Measurements from ENCODE around the gene VSIG10.

VSIG10 gene, protein sequence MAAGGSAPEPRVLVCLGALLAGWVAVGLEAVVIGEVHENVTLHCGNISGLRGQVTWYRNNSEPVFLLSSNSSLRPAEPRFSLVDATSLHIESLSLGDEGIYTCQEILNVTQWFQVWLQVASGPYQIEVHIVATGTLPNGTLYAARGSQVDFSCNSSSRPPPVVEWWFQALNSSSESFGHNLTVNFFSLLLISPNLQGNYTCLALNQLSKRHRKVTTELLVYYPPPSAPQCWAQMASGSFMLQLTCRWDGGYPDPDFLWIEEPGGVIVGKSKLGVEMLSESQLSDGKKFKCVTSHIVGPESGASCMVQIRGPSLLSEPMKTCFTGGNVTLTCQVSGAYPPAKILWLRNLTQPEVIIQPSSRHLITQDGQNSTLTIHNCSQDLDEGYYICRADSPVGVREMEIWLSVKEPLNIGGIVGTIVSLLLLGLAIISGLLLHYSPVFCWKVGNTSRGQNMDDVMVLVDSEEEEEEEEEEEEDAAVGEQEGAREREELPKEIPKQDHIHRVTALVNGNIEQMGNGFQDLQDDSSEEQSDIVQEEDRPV

DNA sequence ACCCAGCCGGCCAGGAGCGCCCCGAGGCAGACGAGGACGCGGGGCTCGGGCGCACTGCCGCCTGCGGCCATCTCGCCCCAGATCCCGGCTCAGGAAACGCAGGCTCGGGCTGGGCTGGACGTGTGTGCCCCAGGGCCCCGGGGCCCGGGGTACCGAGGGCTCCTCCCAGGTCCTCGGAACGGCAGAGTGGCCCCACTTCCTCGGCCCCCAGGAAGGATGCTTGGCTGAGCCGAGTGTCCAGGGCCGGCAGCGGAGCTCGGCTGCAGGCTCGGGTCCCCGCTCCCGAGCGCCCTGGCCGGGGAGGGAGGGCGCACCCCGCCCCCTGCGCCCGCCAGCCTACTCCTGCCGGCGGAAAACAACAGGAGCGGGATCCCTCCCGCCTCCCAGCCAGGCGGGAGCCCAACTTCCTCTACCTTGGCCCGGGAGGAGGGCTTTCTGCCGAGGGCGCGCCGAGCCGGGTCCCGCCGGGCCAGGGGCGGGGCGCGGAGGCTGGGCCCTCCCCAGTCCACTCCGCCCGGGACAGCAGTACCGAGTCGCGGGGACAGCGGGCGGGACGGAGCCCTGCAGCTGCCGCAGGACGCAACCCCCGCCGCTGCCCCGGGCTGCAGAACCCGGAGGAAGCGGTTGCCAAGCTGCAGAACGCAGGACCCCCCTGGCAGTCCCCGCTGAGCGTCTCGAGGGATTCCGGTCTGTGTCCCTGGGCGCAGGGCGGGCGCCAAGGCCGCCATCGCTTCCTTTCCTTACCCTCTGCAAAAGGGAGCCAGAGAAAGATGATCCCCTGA, at the start of gene VSIG10:
Gene VSIG10, minus strand, starts transcription at position 411 of the 782 bp plus-strand sequence. Its CDS starts 340 bp downstream, at position 71.
- Histone ChIP-seq H3K9me3 (ENCODE audit: insufficient read depth, low read depth, low read length) (no peaks in the 10 kb centered on the region), H3K27ac (ENCODE audit: low read length) (peak within 1 kb of the TSS; percentile 83), H3K9ac (ENCODE audit: low read depth, low read length) (peak within 1 kb of the TSS; percentile 92), H3K27me3 (ENCODE audit: insufficient read depth, low read length) (no peaks in the 10 kb centered on the region), H3K4me3 (ENCODE audit: low read length) (peak within 1 kb of the TSS; percentile 92), H3K4me1 (ENCODE audit: insufficient read depth, low read length) (peaks cover 13% of the 10 kb centered on the region; the same call in 1 of the 2 replicates), H3K36me3 (ENCODE audit: insufficient read depth, low read depth, low read length) (peaks cover 22% of the 10 kb centered on the region)

DNA sequence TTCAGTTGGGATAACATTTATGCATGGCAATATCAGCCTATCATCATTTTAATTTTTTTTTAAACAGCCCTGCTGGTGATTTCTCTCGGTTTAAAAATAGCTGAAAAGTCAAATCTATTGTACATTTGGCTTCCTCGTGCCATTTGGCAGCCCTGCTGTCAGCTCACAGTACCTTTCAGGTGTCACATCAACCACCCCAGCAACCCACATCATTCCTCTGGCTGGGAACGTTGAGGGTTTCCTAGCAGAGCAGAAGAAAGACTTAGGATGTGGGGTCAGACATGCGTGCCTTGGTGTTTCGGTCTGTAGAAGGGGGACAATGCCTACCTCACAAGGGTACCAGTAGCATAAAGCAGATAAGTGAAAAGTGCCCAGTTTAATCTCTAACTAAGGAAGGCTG, 47.9 kb upstream of the VSIG10 start:
- H3K4me1 ChIP-seq (ENCODE audit: insufficient read depth, low read length), result no peaks in the 10 kb centered on the region
- H3K36me3 ChIP-seq (ENCODE audit: insufficient read depth, low read depth, low read length), result peaks cover 21% of the 10 kb centered on the region
- H3K4me3 ChIP-seq (ENCODE audit: low read length), result no peak overlapping the region
- no peak overlapping the region for H3K27ac ChIP-seq (ENCODE audit: low read length)
- H3K27me3 ChIP-seq (ENCODE audit: insufficient read depth, low read length), result no peaks in the 10 kb centered on the region
- H3K9me3 ChIP-seq (ENCODE audit: insufficient read depth, low read depth, low read length), result no peaks in the 10 kb centered on the region
- no peak overlapping the region for H3K9ac ChIP-seq (ENCODE audit: low read depth, low read length)

DNA sequence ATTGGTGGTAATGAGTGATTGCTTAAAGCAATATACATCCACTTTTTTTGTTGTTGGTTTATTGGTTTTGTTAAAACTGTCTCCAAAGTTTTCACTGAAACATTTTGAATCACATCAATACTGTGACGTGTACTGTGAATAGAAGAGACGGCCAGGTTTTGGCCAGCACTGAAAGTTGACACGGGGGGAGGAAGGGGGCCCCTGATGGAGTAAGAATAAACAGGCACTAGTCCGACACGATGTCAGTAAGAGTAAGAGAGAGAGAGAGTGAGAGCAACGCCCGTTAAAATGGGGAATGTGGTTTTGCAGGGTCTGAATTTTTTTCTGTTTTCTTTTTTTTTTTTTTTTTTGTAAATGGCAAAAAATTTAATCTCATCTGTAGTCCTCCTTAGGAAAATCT, 46.8 kb upstream of the VSIG10 start:
- Histone ChIP-seq H3K36me3 (ENCODE audit: insufficient read depth, low read depth, low read length) (peaks cover 31% of the 10 kb centered on the region), H3K27me3 (ENCODE audit: insufficient read depth, low read length) (no peaks in the 10 kb centered on the region), H3K4me1 (ENCODE audit: insufficient read depth, low read length) (no peaks in the 10 kb centered on the region)

GRCh38 chr12:118148287-118148686, 44.5 kb upstream of the VSIG10 start:
- peaks cover 55% of the 10 kb centered on the region for H3K36me3 ChIP-seq (ENCODE audit: insufficient read depth, low read depth, low read length)
- H3K27ac ChIP-seq (ENCODE audit: low read length), result no peak overlapping the region

More for the DNA sequence above, 46.8 kb upstream of the VSIG10 start:
- no peak overlapping the region for H3K27ac ChIP-seq (ENCODE audit: low read length)
- no peaks in the 10 kb centered on the region for H3K9me3 ChIP-seq (ENCODE audit: insufficient read depth, low read depth, low read length)
- H3K9ac ChIP-seq (ENCODE audit: low read depth, low read length), result no peak overlapping the region
- H3K4me3 ChIP-seq (ENCODE audit: low read length), result no peak overlapping the region

DNA sequence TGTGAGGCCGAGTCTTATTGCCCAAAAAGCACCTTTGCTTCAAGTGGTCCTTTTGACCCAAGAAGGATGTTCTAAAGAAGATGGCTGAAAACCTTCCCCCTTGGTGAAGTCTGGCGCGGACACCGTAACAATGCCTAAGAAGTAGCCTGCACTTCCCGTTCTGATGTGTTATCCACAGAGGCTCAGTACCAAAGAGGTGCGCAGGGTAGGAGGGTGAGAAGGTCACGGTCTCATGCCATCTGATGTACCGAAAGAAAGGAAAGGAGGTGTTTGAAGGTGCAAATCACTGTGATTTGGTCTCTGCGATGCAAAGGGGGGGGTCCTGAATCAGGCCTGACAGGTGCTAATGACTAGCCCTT, 42.0 kb upstream of the VSIG10 start:
- Histone ChIP-seq H3K9me3 (ENCODE audit: insufficient read depth, low read depth, low read length) (no peaks in the 10 kb centered on the region), H3K4me1 (ENCODE audit: insufficient read depth, low read length) (no peaks in the 10 kb centered on the region), H3K4me3 (ENCODE audit: low read length) (no peak overlapping the region), H3K36me3 (ENCODE audit: insufficient read depth, low read depth, low read length) (peaks cover 79% of the 10 kb centered on the region), H3K27me3 (ENCODE audit: insufficient read depth, low read length) (no peaks in the 10 kb centered on the region), H3K9ac (ENCODE audit: low read depth, low read length) (no peak overlapping the region), H3K27ac (ENCODE audit: low read length) (no peak overlapping the region)

More at GRCh38 chr12:118148287-118148686, 44.5 kb upstream of the VSIG10 start:
- Histone ChIP-seq H3K27me3 (ENCODE audit: insufficient read depth, low read length) (no peaks in the 10 kb centered on the region), H3K9me3 (ENCODE audit: insufficient read depth, low read depth, low read length) (no peaks in the 10 kb centered on the region), H3K9ac (ENCODE audit: low read depth, low read length) (no peak overlapping the region), H3K4me3 (ENCODE audit: low read length) (no peak overlapping the region), H3K4me1 (ENCODE audit: insufficient read depth, low read length) (no peaks in the 10 kb centered on the region)

DNA sequence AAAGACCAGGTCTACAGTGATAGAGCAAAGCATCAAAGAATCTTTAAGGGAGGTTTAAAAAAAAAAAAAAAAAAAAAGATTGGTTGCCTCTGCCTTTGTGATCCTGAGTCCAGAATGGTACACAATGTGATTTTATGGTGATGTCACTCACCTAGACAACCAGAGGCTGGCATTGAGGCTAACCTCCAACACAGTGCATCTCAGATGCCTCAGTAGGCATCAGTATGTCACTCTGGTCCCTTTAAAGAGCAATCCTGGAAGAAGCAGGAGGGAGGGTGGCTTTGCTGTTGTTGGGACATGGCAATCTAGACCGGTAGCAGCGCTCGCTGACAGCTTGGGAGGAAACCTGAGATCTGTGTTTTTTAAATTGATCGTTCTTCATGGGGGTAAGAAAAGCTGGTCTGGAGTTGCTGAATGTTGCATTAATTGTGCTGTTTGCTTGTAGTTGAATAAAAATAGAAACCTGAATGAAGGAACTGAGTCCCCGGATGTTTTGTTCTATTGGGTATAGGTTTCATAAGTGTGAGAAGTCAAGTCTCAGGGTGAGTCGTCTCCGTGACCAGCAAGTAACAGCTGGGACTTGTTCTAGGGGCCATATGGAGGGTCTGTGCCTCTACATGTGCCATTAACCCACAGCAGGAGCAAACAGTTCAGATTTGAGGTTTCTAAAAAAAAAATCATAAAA, 41.4 kb upstream of the VSIG10 start:
- H3K27me3 ChIP-seq (ENCODE audit: insufficient read depth, low read length), result no peaks in the 10 kb centered on the region
- H3K4me3 ChIP-seq (ENCODE audit: low read length), result no peak overlapping the region
- H3K9me3 ChIP-seq (ENCODE audit: insufficient read depth, low read depth, low read length), result no peaks in the 10 kb centered on the region
- peaks cover 84% of the 10 kb centered on the region for H3K36me3 ChIP-seq (ENCODE audit: insufficient read depth, low read depth, low read length)
- H3K27ac ChIP-seq (ENCODE audit: low read length), result no peak overlapping the region
- no peaks in the 10 kb centered on the region for H3K4me1 ChIP-seq (ENCODE audit: insufficient read depth, low read length)
- no peak overlapping the region for H3K9ac ChIP-seq (ENCODE audit: low read depth, low read length)

- Histone ChIP-seq H3K4me1 (ENCODE audit: insufficient read depth, low read length) (no peaks in the 10 kb centered on the region), H3K27me3 (ENCODE audit: insufficient read depth, low read length) (no peaks in the 10 kb centered on the region), H3K9ac (ENCODE audit: low read depth, low read length) (no peak overlapping the region), H3K27ac (ENCODE audit: low read length) (no peak overlapping the region), H3K9me3 (ENCODE audit: insufficient read depth, low read depth, low read length) (no peaks in the 10 kb centered on the region), H3K4me3 (ENCODE audit: low read length) (no peak overlapping the region), H3K36me3 (ENCODE audit: insufficient read depth, low read depth, low read length) (peaks cover 85% of the 10 kb centered on the region)
These were observed 40.7 kb upstream of the VSIG10 start for GRCh38 chr12:118144499-118144898.

- H3K27ac ChIP-seq (ENCODE audit: low read length), result no peak overlapping the region
- H3K4me1 ChIP-seq (ENCODE audit: insufficient read depth, low read length), result no peaks in the 10 kb centered on the region
- H3K9ac ChIP-seq (ENCODE audit: low read depth, low read length), result no peak overlapping the region
- no peaks in the 10 kb centered on the region for H3K27me3 ChIP-seq (ENCODE audit: insufficient read depth, low read length)
- peaks cover 89% of the 10 kb centered on the region for H3K36me3 ChIP-seq (ENCODE audit: insufficient read depth, low read depth, low read length)
- H3K4me3 ChIP-seq (ENCODE audit: low read length), result no peak overlapping the region
- no peaks in the 10 kb centered on the region for H3K9me3 ChIP-seq (ENCODE audit: insufficient read depth, low read depth, low read length)
These were observed 37.0 kb upstream of the VSIG10 start for GRCh38 chr12:118140825-118141224.

DNA sequence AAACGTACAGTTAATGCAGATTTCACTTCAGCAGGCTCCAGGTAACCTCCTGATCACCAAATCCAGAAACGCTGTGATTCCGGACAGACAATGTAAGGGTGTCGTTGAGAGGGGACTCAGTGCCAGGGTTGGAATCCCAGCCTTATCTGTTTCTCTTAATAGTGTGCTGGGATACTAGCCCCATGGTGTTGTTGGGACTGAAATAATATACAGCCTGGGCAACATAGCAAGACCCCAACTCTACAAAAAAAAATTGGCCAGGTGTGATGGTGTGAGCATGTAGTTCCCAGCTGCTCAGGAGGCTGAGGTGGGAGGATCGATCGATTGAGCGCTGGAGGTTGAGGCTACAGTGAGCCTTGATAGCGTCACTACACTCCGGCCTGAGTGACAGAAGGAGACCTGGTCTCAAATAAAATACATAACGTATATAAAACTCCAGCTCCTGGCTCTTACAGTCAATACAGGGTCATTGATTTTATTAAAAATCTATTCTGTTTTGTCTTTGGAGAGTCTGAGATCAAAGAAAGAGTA, 33.4 kb upstream of the VSIG10 start:
- H3K4me3 ChIP-seq (ENCODE audit: low read length), result peak overlapping the region; percentile 91
- H3K27ac ChIP-seq (ENCODE audit: low read length), result peak overlapping the region; percentile 32
- no peaks in the 10 kb centered on the region for H3K9me3 ChIP-seq (ENCODE audit: insufficient read depth, low read depth, low read length)
- no peaks in the 10 kb centered on the region for H3K4me1 ChIP-seq (ENCODE audit: insufficient read depth, low read length)
- peaks cover 53% of the 10 kb centered on the region for H3K36me3 ChIP-seq (ENCODE audit: insufficient read depth, low read depth, low read length)
- peak overlapping the region; percentile 96 for H3K9ac ChIP-seq (ENCODE audit: low read depth, low read length)
- H3K27me3 ChIP-seq (ENCODE audit: insufficient read depth, low read length), result no peaks in the 10 kb centered on the region

DNA sequence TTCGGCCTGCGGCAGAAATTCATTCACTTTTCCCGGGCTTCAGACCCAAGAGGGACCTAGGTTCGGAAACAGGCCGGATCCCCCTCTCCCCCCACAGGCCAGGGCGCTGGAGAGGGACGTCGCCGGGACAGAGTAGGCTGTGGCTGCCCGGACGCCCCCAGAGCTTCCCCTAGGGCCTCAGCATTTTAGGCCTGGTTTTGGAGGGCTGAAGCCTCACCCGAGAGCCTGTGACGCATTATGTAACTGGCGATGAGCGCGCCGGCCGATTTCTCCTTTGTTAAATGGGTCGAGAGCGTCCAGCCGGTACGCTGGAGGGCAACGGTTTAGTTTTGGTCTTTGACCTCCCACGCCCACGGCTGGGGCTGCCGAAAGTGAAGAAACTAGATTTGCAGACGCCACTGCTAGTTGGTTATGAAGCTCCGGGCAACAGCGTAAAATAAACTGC, 32.8 kb upstream of the VSIG10 start:
- H3K9ac ChIP-seq (ENCODE audit: low read depth, low read length), result peak overlapping the region; percentile 96
- no peaks in the 10 kb centered on the region for H3K4me1 ChIP-seq (ENCODE audit: insufficient read depth, low read length)
- no peaks in the 10 kb centered on the region for H3K9me3 ChIP-seq (ENCODE audit: insufficient read depth, low read depth, low read length)
- H3K27me3 ChIP-seq (ENCODE audit: insufficient read depth, low read length), result no peaks in the 10 kb centered on the region
- H3K27ac ChIP-seq (ENCODE audit: low read length), result peak overlapping the region; percentile 69
- peak overlapping the region; percentile 91 for H3K4me3 ChIP-seq (ENCODE audit: low read length)
- peaks cover 47% of the 10 kb centered on the region for H3K36me3 ChIP-seq (ENCODE audit: insufficient read depth, low read depth, low read length)

Measured in iPS-20b (cell line).